C4-2B (cell line): ENCODE data around the gene ABCC10.

Source experiments
- H3K27ac ChIP-seq: fragments of 450-650 bp; 2 replicates; pipeline ENCODE4 v1.5.1; 2017
- ZFX ChIP-seq: fragments of 450-650 bp; IDR thresholded peaks from 2 replicates; pipeline ENCODE4 v1.6.1; 2017
- TF ChIP-seq, protein P1 (sequence below): fragments of 450-650 bp; conservative IDR thresholded peaks from 2 replicates; pipeline ENCODE4 v1.5.1; 2017; ENCODE audit warnings: mild to moderate bottlenecking

ABCC10 gene

DNA sequence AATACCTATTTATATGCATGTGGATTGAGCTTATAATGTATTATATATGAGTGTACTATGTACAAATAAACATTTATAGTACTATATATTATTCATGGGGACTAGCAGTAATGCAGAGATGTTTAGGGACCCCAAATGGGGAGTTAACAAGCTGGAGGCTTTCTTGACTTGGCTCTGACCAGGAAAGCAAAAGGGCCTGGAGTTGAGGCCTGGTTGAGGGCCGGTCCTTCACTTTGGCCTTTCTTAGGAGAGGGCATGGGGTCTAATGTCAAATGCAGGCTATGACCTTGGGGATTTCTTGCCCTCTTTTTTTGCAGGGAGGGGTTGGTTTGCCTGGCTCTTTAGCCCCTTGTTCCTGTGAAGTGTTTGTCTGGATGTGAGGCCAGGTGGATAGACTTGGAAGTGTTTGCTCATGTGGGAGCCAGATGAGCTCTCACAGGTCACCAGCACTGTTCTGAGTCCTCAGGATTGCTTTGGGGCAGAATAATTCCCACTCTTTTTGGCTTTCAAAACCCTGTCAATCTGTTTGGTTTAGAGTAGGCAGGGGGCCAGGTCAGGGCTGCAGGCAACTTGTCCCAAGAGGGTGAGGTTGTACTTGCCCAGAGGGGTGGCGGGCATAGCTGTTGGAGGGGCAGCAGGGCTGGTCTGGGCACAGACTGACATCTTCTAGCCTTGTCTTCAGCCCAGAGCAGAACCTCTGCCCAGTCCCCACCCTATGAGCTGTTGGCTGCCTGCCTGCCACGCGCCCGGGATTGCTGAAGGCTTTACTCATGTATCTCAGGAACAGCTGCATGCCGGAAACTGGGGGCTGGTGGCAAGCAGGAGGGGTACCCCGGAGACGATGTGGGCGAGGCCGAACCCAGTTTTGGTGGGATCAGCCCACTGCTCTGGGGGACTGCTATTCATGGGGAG, 64.7 kb downstream of the ABCC10 start:
- TF ChIP-seq, protein P1, sequence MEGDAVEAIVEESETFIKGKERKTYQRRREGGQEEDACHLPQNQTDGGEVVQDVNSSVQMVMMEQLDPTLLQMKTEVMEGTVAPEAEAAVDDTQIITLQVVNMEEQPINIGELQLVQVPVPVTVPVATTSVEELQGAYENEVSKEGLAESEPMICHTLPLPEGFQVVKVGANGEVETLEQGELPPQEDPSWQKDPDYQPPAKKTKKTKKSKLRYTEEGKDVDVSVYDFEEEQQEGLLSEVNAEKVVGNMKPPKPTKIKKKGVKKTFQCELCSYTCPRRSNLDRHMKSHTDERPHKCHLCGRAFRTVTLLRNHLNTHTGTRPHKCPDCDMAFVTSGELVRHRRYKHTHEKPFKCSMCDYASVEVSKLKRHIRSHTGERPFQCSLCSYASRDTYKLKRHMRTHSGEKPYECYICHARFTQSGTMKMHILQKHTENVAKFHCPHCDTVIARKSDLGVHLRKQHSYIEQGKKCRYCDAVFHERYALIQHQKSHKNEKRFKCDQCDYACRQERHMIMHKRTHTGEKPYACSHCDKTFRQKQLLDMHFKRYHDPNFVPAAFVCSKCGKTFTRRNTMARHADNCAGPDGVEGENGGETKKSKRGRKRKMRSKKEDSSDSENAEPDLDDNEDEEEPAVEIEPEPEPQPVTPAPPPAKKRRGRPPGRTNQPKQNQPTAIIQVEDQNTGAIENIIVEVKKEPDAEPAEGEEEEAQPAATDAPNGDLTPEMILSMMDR = no peak
- no peak for TF ChIP-seq ZFX
- no peak overlapping the region for H3K27ac ChIP-seq

DNA sequence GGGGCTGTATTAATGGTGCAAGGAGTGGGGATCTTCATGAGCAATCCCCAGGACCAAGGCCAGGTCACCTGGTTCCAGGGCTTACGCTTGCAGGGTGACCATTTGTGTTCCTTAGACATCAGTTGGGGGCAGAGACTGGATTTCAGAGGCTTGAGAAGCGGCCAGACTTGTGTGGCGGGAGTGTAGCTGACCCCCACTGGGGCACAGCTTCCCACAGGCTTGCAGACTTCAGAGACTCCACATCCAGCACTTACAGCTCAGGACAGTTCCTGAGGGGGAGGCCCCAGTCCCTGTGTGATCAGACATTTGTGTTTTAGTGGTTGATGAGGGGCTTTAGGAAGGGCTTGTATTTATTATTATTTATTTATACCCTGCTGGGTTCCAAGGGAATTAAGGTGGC, 65.3 kb downstream of the ABCC10 start:
- TF ChIP-seq, protein P1 = no peak
- no peak for TF ChIP-seq ZFX
- no peak overlapping the region for H3K27ac ChIP-seq

DNA sequence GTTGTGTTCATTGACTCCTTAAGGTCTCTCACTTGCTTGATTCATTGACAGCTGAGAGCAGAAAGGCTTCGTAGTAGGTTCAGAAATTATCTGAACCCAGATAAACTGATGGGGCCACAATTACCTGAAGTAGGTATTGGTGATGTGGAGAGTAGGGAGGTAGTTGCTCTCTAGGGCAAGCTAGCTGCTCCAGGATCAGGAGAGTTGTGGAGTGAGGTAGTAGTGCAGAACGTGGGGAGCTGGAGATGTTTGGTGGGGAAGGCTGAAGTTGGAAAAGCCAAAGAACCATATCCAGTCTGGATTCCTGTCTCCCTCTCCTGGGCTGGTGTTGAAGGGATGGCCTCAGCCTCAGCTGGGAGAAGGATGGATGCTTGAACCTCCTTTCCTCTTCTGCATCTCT, 65.9 kb downstream of the ABCC10 start:
- H3K27ac ChIP-seq = no peak overlapping the region
- TF ChIP-seq ZFX = no peak
- TF ChIP-seq, protein P1 = no peak

DNA sequence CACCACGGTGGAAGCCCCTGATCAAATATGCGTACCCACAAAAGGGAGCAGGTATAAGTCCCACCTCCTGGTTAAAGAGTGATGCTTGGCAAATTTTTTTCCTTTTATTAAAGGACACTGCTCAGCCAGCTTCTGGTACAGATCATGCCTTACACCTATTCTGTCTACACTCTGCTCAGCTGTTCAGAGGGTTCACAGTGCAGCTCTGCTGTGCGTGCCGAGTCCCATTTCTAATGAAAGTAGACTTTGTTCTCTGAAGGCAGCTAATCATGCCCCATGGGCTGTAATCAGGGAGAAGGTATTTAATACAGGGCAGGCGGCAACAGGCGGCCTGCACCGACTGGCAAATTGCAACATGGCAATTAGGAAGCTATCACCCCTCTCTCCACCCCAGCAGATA, 66.5 kb downstream of the ABCC10 start:
- H3K27ac ChIP-seq = no peak overlapping the region
- TF ChIP-seq, protein P1 = no peak

DNA sequence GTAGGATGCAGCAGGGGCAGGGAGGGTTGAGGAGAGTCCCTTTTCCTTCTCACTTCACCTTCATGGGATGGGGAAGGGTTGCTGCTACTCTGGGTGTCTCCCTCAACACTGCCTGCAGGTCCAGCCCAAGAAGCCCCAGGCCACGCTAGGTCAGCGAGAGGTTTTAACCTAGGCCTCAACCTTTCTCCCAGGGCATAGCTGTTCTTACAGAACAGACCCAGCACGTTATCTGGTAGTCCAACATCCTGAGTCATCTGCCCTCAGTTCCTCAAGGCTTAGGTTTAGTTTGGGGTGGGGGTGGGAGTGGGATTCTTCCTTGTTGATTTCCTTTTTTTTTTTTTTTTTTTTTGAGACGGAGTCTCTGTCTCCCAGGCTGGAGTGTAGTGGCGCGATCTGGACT, 67.0 kb downstream of the ABCC10 start:
- TF ChIP-seq, protein P1 = no peak
- H3K27ac ChIP-seq = no peak overlapping the region

DNA sequence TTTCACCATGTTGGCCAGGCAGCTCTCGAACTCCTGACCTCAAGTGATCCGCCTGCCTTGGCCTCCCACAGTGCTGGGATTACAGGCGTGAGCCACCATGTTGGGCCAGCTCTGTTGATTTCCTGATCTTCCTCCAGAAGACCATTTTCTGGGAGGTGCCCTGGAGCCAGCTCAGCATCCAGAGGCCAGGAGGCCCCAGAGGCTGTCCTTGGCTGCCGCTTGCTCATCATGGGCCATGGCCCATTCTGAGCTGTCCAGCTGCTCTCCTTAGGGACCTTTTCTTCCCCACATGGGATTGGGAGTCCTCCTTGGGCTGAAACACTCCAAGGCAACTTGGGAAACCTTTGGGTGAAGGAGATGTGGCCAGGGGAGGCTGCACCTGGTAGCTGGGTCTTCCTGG, 67.4 kb downstream of the ABCC10 start:
- no peak for TF ChIP-seq ZFX
- TF ChIP-seq, protein P1 = no peak
- H3K27ac ChIP-seq = no peak overlapping the region

DNA sequence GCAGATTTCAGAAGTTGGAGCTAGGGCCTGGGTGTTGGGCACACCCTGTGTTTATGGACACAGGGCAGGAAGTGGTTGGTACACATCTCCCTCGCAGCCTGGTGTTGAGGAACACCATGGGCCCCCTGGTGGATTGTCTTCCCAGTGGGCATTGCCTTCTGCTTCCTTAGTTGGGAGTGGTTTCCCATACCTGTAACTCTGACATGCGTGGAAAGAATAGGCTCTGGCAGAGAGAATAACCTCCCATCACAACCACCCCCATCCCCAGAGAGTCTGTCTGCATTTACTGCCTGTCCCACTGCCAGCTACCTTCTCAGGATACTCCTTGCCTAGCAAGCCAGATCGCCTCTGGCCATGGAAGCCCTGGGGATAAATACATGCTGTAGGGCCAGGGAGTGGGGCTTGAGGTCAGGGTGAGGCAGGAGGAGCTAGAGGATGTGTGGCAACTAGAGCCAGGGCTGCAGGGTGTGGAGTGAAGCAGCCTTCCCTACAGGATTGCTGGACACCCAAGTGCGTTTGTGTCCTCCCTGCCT, 68.1 kb downstream of the ABCC10 start:
- no peak overlapping the region for H3K27ac ChIP-seq
- TF ChIP-seq, protein P1 = no peak
- TF ChIP-seq ZFX = no peak
